ENCODE measurements around the gene CFAP65. TPM values are rescaled to one million over a fixed set of nuclear protein-coding genes. Genes with fewer than 3 reads are reported as not detected.
A peak's percentile ranks its signal among the peaks of the same experiment; 100 is the strongest.

Gene CFAP65
- total RNA-seq, 1 experiment from 2014 or later: not detected

DNA sequence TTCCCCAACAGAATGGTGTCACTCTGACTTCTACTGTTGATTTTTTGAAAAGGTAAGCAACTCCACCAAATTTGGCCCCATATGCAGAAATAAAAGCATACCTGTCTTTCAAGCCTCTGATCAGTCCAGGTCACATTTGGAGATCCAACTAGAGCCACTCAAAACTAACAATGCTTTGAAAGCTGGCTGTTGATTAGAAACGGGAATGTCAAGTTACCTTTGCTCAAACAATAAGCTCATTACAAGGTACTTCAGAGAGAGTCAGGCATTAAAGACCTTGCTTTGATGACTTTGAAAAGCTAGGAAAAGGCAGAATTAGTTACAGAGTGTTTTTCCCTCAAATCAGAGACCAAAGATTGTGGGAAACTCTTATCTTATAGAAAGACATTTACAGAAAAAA lies 24.2 kb upstream of the CFAP65 start:
- DNase-seq (ENCODE audit: extremely low read depth, low read depth): no peak

DNA sequence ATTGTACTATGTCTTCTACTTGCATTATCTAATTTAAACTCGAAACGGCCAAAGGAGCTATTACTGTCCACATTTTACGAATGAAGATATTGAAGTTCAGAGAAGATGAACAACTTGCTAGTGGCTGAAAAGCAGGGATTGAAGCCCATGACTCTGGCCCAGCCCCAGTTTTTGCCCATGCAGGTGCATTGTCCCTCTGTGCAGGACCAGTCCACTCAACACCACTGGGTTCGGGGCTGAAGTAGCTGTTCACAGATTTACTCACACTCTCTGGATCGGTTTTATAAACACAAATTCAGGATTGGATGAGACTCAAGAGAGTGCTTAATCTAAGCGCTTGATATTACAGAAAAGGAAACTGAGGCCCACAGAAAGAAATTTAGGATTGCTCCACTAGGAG lies 20.8 kb upstream of the CFAP65 start:
- no peak for DNase-seq (ENCODE audit: extremely low read depth, low read depth)

GRCh38 chr2:219060821-219061791 lies 19.8 kb upstream of the CFAP65 start, which contains the start of gene IHH:
TSS of gene IHH (minus strand) at chr2:219060921. CDS start at chr2:219060467, 454 bp downstream.
- DNase-seq (ENCODE audit: extremely low read depth, low read depth): no peak

DNA sequence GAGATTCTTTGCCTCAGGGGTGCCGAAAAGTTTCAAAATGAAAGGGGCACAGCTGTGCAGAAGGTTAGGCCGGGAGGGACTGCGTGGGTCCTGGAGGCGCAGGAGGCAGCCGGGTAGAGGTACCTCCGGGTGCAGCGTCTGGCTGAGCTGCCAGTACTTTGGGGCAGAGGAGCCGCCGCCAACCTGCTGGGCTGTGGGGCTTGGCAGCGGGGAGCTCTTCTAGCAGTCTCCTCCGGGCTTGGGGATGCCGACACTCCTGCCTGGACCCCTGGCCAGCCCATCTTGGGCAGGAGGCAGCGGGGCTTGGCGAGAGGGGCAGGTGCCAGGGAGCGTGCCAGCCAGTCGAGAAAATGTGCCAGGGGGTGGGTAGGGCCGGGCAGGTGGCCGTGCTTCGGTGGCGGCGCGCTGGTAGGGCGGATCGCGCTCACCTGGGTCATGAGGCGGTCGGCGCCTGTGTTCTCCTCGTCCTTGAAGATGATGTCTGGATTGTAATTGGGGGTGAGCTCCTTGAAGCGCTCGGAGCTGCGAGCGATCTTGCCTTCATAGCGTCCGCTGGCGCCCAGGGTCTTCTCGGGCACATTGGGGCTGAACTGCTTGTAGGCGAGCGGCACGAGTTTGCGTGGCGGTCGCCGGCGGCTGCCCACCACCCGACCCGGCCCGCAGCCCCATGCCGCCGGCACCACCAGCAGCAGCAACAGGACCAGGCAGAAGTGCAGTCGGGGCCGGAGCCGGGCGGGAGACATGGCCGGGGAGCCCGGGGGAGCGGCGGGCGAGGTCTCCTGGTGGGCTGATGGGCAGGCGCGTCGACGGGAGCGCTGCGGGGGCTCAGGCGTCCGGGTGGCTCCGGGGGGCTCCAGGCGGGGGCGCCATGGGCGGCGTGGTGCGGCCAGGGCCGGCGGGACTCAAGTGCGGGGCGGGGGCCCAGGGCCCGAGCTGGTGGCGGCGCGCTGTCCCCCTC lies 18.7 kb upstream of the CFAP65 start:
- DNase-seq (ENCODE audit: extremely low read depth, low read depth): no peak

- DNase-seq (ENCODE audit: extremely low read depth, low read depth): no peak
Measured at GRCh38 chr2:219059375-219059724, 18.0 kb upstream of the CFAP65 start.

DNA sequence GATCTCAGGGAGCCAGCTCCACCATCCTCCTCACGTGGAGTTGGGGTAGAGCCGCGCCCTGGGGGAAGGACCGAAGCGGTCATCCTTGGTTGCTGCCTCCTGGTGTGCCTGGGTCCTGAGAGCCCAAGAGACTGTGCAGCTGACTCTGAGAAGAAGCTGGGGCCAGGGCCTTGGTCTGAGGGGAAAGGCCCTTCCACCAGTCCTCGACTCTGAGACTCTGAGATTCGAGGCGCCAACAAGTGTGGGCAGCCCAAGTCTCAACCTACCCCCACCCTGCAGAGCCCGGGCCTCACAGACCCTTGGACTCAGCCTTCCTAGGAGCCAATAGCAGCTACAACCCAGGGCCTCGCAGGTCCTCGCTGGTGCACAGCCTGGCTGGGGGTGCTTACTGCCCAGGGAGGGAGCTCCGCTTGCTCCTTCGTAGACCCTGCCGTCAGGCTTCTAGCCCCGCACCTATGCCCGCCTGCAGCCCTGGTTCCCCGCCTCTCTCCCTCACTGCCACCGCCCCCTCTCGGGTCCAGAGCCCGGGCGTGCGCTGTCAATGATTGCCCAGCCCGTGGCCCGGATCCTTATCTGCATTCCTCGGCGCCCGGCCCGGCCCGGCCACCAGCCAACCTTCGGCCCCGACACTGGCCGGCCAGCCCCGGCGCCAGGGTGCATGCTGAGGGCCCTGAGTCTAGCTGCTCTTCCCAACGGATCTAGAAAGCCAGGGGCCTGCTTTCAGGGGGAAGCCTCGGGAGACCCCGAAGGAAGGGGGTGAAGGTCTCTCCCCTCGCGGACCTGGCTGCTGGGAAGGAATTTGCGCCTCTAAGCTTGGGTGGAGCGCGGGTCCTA lies 17.4 kb upstream of the CFAP65 start:
- DNase-seq (ENCODE audit: extremely low read depth, low read depth): no peak

- DNase-seq (ENCODE audit: extremely low read depth, low read depth): peak; percentile 56
Measured at GRCh38 chr2:219057709-219058540, 16.6 kb upstream of the CFAP65 start.

- DNase-seq (ENCODE audit: extremely low read depth, low read depth): no peak
Measured at GRCh38 chr2:219056896-219057708, 15.8 kb upstream of the CFAP65 start.

- no peak for DNase-seq (ENCODE audit: extremely low read depth, low read depth)
Measured at GRCh38 chr2:219056176-219056895, 15.0 kb upstream of the CFAP65 start.

- no peak for DNase-seq (ENCODE audit: extremely low read depth, low read depth)
Measured at GRCh38 chr2:219054956-219055903, 13.9 kb upstream of the CFAP65 start.

DNA sequence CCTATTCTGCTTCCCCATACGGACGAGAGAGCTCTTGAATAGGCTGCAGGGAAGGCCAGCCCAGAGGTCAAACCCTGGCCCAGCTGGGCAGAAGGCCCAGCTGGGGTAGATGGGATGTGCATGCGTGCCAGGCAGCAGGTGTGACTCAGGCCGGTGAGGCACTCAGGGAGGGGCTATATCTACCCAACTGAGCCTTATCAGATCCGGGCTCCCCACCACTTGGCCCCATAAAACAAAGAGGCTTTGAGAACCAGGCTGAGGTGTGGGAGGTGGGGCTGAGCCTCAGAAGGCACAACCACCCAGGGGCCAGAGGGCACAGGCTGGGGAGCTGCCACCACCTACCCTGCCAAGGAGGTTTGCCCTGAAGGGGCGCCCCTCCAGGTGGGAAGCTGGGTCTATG lies 8.0 kb upstream of the CFAP65 start:
- DNase-seq (ENCODE audit: extremely low read depth, low read depth): no peak

GRCh38 chr2:219045937-219046550 lies 4.7 kb upstream of the CFAP65 start:
- DNase-seq (ENCODE audit: extremely low read depth, low read depth): peak; percentile 33

- DNase-seq (ENCODE audit: extremely low read depth, low read depth): no peak
Measured at GRCh38 chr2:219042750-219043149, 1.4 kb upstream of the CFAP65 start.

GRCh38 chr2:219042157-219042556 lies 841 bp upstream of the CFAP65 start:
- DNase-seq (ENCODE audit: extremely low read depth, low read depth): no peak

DNA sequence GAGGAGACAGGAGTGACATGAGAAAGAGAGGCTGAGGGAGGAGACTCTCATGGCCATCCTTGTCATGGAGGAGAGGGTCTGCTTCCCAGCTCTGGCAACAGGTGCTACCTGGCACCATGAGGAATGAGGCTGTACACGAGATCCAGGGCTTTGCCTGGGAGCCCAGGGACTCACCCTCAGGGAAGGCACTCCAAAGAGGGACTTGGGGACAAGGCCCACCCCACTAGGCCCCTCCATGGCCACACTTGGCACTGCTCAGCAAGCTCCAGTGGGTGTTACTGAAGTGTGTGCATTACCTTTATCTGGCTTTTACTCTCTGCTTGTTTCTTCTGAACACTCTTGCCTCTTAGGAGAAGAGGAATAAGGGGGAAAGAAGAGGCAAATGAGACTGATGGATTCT lies 2.7 kb downstream of the CFAP65 start:
- no peak for DNase-seq (ENCODE audit: extremely low read depth, low read depth)

DNA sequence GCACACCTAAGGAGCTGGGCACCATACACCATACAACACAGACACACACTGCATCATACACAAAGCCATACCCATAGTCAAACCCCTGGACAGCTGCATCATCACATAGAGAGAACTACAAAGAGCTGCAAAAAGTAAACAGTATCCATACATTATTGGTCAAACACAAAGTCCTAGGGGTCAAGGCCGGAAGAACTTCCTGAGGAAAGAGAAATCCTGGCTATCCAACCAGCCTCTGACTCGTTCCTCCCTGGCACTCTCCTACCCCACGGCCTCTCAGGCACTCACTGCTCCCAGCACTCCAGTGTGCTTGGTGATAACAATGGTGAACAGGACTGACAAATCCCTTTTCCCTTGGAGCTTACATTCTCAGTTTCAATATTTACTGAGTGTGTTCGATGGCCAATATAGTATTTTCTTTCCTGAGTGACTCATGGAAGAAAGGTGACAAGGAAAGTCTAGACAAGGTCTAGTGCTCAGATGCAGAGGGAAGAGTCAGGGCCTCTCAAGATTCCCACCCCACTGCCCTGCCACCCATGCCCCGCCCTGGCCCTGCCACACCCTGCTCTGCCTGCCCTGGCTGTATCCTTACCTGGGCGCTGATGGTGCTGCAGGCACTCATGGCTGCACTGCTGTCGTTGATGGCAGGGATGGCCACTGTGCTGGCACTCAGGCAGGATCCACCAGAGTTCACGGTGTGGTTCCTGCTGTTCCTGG lies 3.4 kb downstream of the CFAP65 start:
- no peak for DNase-seq (ENCODE audit: extremely low read depth, low read depth)
